Uterus (tissue), 2 donors: ENCODE data around the gene PRKCE.

Experiments used
- CTCF ChIP-seq, 4 experiments: fragments of 200-600 bp in 2 of 4; fragments of 450-650 bp in 2 of 4; sonication (generic) in 2 of 4; IDR thresholded peaks; one replicate each; pipeline ENCODE4 v1.5.1; 2016 to 2019; ENCODE audit warnings: antibody characterized with exemption in 4 of 4, mild to moderate bottlenecking in 2 of 4, moderate library complexity in 1 of 4
- POLR2A ChIP-seq, 2 donors: fragments of 450-650 bp; IDR thresholded peaks; one replicate each; pipeline ENCODE4 v1.6.1; 2016; ENCODE audit warnings: antibody characterized with exemption in 2 of 2, mild to moderate bottlenecking in 1 of 2, moderate library complexity in 1 of 2

- TF ChIP-seq CTCF (IDR thresholded peaks at IDR 0.05) (no peak), POLR2A (IDR thresholded peaks at IDR 0.05) (no peak)
Observed at GRCh38 chr2:46232860-46233259, 581.4 kb downstream of the PRKCE start.
